Fibroblast of mammary gland (primary cell): ENCODE results near the gene ZNF516.

ENCODE experiments used
- DNase-seq: peaks from one replicate; pipeline ENCODE4 v3.0.0-alpha.2; 2010; ENCODE audit warnings: low read depth
- H3K4me3 ChIP-seq: 2 replicates; pipeline ENCODE4 v1.5.1; 2011; ENCODE audit warnings: low read depth, mild to moderate bottlenecking, low read length, moderate library complexity; ENCODE audit not compliant: control insufficient read depth
- CTCF ChIP-seq: conservative IDR thresholded peaks from 2 replicates; pipeline ENCODE4 v1.5.1; 2011; ENCODE audit warnings: low read depth, low read length, inconsistent platforms; ENCODE audit not compliant: control insufficient read depth, insufficient read depth

The ZNF516 gene

GRCh38 chr18:76402026-76402990 lies 92.7 kb downstream of the ZNF516 start:
- no peak overlapping the region for H3K4me3 ChIP-seq
- no peak for DNase-seq
- TF ChIP-seq CTCF: no peak

GRCh38 chr18:76401498-76401897 lies 93.5 kb downstream of the ZNF516 start:
- no peak for DNase-seq
- H3K4me3 ChIP-seq: no peak overlapping the region
- TF ChIP-seq CTCF: no peak

GRCh38 chr18:76399613-76400391 lies 95.2 kb downstream of the ZNF516 start:
- no peak for TF ChIP-seq CTCF
- no peak overlapping the region for H3K4me3 ChIP-seq
- DNase-seq: no peak

GRCh38 chr18:76398896-76399612 lies 96.0 kb downstream of the ZNF516 start:
- peak; percentile 92 for TF ChIP-seq CTCF
- H3K4me3 ChIP-seq: no peak overlapping the region
- DNase-seq: peak; percentile 82

GRCh38 chr18:76398295-76398694 lies 96.7 kb downstream of the ZNF516 start:
- peak; percentile 19 for DNase-seq
- H3K4me3 ChIP-seq: no peak overlapping the region
- no peak for TF ChIP-seq CTCF

GRCh38 chr18:76397631-76398030 lies 97.4 kb downstream of the ZNF516 start:
- no peak for DNase-seq
- H3K4me3 ChIP-seq: no peak overlapping the region
- TF ChIP-seq CTCF: no peak
